Measurements from ENCODE around the gene RASA3.
"Not testable (repeated sequence)": the region's sequence is repeated elsewhere in the genome, so short reads cannot be mapped to it uniquely, and the experiment has no call there.

The RASA3 gene

DNA sequence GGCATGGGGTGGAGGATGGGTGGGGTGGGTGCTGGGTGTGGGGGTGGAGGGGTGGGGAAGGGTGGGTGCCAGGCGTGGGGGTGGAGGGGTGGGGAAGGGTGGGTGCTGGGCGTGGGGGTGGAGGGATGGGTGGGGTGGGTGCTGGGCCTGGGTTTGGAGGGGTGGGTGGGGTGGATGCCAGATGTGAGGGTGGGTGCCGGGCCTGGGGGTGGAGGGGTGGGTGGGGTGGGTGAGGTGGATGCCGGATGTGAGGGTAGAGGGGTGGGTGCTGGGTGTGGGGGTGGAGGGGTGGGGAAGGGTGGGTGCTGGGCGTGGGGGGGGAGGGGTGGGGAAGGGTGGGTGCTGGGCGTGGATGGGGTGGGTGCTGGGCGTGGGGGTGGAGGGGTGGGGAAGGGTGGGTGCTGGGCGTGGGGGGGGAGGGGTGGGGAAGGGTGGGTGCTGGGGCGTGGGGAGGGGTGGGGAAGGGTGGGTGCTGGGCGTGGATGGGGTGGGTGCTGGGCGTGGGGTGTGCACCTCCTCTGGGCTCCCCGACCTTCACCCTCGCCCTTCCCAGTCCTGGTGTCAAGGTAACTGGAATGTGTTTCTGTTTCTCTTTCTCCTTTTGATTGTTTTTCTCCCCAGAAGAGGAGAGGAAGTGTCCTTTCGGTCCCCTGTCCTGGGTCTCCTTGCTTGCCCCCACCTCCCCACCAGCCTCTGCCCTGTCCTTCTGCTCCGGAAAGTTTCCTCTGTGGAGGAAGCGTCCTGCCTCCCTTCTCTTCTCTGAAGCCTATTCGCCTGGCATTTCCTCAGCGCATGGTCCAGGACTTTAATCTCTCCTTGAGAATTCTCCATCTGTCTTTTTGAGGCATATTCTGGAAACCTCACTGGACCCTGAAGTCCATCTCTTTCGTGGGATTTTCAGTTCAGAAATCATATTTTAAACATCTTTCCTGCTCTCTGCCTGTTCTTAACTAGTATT lies 23.8 kb upstream of the RASA3 start:
- no peak for DNase-seq

DNA sequence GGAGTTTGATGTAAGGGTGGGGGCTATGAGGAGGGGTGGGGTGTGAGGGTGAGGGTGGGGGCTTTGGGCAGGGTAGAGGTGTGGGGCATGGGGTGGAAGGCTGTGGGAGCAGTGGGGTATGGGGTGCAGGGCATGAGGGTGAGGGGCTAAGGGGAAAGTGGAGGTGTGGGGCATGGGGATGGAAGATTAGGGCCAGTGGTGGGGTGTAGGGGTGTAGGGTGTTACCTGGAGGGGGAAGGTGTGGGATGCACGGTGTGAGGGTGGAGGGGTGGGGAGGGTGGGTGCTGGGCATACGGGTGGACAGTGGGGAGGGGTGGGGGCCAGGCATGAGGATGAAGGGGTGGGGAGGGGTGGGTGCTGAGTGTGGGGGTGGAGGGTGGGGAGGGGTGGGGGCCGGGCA lies 22.9 kb upstream of the RASA3 start:
- no peak for DNase-seq

DNA sequence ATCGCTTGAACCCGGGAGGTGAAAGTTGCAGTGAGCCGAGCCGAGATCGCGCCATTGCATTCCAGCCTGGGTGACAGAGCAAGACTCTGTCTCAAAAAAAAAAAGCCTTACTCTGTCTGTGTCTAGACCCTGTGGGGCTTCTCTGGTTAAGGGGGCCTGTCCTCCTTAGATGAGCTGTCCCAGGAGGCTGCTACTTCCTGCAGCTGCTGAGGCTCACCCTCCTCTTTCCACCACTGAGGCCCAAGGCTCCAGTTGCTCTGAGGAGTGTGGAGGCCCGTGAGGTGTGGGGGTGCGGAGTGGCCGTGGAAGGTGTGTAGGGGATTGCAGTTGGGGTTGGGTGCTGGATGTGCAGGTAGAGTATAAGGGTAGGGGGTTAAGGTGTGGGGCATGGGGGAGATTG lies 22.1 kb upstream of the RASA3 start:
- DNase-seq, result no peak

DNA sequence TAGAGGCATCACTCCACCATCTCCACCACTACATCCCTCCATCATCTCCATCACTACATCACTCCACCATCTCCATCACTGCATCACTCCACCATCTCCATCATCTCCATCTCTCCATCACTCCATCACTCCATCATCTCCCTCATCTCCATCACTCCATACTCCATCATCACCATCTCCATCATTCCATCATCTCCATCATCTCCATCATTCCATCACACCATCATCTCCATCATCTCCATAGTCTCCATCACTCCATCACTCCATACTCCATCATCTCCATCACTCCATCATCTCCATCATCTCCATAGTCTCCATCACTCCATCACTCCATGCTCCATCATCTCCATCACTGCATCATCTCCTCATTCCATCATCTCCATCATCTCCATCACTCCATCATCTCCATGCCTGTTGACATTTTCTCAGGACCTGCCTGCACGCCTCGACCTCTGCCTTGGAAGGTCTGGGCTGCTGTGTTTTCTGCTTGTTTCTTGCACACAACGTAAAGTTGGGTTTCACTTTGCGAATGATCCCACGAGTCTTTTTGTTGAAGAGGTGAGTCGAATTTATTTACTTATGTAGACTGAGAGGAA lies 21.2 kb upstream of the RASA3 start:
- no peak for DNase-seq

DNA sequence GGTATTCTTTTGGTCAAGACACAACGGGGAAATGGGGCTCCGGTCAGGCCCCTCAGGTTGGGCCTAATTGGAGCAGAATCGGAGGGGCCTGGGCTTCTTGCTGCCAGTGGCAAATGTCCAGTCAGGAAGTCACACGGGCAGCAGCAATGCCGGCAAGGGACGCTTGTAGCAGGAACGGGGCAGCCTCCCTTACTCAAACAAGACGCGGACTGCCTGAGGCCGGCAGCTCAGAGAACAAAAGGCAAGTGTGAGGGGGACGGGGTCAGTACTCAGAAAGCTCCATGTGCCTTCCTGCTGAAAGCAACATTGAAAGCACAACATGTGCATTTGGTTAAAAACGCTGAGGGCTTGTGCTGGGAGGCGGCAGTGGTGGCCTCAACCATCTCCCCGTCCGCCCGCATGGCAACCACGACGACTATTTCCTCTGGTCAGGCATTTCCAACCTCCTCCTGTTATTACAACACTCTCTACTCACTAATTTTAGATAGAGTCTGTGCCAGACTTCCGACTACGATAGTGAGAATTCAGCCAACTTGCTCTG lies 20.5 kb upstream of the RASA3 start:
- no peak for DNase-seq

DNA sequence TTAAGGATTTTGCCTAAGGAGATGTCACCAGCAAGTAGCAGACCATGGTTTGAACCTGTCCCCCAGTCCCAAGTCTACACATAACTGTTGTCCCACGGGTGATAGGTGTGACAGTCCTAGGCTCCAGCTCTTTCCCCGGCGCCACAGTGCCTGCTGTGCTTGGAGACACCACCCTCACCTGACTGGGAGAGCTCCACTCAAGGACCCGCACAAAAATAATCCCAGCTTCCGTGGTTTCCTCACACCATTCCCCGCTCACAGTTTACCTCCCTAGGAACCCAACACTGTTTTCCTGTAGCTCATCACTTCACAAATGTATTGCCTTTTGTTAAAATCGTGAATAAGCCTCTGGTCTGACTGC lies 19.8 kb upstream of the RASA3 start:
- no peak for DNase-seq

DNA sequence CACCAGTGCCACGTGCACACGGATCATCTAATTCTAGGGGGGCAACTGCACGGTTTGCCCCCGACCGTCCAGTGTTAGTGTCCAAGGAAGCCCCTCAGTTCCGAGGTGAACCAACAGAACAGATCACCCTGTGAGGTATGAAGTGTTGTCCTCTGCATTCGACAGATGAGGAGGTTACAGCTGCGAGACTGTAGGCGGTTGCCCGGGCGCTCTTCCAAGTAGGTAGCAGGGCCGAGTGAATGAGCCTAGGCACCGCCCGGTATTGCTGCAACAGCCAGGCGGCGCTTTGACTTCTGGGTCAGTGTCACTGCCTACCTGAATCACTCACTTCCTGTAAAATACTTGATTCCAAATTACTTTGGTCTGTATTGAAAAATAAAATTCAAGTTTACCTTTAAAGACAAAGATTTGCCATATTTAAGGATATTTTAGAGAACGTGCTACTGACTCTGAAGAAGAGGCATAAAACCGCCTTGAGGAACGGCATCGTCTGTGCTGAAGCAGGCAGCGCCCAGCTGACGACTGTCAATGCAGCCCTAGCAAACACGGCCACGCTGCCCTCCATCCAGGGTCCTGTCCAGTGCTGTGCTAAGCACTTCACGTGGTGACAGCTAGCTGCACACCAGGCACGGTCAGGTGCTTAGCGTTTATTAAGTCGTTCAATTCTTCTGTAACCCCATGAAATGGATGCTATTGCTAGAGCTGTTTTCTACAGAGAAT lies 19.3 kb upstream of the RASA3 start:
- DNase-seq, result peak in 1 of 2 experiments; percentile 11

DNA sequence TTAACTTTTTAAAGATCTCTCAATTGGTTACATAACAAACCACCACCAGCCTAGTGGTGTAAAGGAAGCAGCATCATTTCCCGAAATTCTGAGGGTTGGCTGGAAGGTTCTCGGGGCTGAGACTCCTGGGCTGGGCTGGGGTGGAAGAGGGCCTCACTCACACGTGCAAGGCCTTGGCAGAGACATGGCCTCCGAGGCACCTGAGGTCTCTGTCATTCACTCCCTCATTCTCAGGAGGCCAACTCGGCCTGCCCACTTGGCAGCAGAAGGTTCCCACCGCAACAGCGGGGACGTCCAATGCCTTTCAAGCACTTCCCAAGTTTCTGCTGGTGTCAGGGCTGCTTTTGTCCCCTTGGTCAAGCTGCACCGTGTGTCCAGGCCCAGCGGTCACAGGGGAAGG lies 18.6 kb upstream of the RASA3 start:
- no peak for DNase-seq

DNA sequence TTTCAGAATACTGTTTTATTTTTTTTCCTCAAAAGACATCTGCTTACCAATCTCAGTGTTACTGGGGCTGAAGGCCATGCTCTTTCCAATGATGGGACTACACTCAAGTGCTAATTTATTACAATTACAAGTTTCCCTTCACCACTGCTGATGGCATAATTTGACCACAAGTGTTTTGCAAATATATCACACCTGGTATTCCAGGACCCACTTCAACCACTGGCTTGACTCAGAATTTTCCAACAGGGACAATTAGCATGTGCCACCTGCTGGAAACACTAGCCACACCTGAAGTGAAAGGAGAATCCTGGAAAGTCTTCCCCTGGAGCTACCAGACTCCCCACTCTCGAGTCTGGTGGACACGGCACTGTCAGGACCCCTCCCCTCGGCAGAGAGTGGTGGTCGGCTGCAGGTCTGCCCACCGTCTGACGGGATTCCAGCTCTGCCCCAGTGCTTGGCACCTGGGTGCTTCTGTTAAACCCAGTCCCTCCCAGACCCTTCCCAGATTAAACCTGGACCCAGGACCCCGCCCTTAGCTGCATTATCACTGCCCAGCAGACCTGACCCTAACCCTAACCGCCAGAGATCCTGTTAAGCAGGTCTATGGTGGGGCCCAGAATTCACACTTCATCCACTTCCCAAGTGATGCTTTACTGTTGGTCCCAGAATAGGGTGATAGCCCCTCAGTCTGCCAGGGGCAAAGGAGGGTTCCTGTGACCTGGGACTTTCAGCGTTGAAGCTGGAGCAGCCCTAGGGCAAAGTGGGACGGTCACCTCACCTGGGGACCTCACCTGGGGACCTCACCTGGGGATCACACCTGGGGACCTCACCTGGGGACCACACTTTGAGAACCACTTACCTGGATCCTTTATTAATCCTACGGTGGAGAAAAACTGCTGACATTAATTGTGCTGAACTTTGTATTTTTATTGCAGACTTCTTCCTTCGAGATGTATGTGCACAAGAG lies 17.6 kb upstream of the RASA3 start:
- peak; percentile 35 to 89 for DNase-seq

DNA sequence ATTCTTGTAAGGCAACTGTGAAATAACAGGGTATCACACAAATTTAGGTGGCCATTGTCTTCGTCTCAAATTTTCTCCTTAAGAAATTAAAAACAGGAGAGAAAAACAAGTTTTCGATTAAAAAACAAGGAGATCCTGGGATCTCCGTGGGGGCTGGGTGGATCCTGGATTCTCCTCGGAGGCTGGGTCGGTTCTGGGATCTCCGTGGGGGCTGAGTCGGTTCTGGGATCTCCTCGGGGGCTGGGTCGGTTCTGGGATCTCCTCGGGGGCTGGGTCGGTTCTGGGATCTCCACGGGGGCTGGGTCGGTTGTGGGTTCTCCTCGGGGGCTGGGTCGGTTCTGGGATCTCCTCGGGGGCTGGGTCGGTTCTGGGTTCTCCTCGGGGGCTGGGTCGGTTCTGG lies 16.5 kb upstream of the RASA3 start:
- not testable (repeated sequence) for DNase-seq

DNA sequence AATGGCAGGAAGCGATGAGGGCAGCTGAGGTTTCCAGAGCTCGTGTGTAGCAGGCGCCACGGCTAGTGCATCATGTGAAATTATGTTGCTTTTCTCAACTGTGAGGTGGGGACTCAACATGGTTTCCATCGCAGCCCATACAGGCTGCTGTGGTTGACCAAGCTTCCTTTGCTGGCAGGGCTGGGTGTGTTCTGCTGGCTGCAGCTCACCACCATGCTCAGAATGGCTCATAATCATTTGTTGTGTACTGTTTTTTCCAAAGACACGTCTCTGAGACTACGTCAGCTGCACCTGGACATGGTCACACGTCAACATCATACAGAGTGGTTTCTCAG lies 16.1 kb upstream of the RASA3 start:
- DNase-seq, result no peak

DNA sequence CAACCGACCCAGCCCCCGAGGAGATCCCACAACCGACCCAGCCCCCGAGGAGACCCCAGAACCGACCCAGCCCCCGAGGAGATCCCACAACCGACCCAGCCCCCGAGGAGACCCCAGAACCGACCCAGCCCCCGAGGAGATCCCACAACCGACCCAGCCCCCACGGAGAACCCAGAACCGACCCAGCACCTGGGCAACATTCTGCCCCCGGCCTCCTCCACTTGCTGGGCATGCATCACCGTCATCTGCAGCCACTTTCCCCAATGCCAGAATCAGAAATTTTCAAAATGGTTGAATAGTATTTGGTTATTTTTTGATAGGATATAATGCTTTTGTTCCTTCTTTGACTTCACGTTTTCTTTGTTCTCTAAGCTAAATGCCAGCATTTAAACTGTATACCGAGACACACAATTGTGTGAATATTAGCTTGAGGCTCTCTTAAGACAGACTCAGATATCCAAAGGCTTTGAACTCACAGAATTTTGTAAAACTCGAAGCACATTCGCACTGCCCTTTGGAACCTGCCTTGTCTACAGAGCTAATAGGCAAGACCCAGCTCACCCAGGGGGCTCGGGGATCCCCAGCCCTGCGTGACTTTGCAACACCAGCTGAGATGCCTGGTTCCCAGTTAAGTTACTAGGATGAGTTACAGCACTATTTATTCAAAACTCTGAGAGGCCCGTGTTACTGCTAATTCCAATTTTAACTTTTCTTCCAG lies 15.5 kb upstream of the RASA3 start:
- no peak for DNase-seq

DNA sequence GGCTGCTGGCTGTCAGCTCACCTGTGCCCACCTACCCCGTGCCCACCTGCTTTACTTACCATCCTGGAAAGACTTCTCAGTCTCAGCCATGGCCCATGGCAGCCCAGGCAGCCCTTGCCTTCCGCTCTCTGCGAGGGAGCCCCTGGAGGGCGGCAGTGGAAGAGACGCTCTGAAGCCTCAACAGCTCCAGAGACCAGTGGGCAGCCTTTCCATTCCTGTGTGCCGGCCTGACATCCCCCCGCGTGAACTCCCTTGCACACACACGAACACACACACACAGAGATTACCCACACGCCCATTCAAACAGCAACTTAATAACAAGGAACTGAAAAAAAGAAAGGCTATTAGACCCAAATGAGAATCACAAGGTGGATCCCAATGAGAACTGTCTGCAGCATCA lies 14.2 kb upstream of the RASA3 start:
- no peak for DNase-seq

DNA sequence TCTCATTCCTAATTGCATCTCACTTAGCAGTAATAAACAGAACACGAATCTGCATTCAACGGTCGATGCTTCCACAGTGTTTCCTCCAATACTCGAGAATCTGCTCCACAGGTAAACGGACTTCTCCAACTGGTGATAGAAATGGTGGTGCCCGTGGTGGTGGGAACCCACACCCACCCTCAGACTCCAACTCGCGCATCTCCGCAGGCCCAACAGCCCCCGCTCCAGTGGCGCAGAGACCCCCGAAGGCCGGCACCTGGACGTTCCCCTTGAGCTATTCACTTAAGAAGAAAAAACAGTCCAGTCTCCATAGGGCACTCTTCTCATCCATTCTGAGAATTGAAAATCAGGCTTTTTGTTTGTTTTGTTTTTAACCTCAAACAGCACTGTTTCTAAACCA lies 13.8 kb upstream of the RASA3 start:
- no peak for DNase-seq

DNA sequence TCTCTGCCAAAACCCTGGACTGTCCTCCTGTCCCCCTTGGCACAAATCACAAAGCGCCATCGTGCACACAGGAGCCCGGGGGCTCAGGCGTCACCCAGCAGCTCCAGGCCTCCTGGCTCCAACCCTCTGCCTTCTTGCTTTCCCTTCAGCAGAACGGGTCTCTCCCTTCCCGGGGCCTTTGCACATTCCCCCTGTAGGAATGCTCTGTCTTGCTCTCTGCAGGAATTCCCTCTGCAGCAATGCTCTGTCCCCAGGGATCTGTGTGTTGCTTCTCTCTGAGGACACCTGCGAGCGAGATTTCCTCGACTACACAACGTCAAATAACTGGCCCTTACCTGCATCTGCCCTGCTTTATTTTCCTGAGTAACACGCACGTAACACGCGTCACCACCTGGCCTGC lies 13.3 kb upstream of the RASA3 start:
- no peak for DNase-seq

DNA sequence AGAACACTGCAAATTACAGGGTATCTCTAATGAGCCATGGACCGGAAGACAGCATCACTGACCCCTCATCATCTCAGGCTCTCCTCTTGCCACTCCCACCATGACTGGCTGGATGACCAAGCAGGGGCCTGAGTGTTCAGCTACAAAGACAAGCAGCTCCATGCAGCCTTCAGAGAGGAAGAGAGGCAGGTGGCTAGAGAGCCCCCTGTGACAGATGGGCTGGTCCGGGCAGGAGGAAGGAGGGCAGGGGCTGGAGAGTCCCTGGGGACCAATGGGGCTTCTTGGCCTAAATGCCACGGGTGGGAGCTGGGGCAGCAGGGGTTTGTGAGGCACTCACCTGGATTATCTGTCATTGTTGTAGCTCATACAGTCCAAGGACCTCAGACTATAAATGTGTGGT lies 12.8 kb upstream of the RASA3 start:
- no peak for DNase-seq

DNA sequence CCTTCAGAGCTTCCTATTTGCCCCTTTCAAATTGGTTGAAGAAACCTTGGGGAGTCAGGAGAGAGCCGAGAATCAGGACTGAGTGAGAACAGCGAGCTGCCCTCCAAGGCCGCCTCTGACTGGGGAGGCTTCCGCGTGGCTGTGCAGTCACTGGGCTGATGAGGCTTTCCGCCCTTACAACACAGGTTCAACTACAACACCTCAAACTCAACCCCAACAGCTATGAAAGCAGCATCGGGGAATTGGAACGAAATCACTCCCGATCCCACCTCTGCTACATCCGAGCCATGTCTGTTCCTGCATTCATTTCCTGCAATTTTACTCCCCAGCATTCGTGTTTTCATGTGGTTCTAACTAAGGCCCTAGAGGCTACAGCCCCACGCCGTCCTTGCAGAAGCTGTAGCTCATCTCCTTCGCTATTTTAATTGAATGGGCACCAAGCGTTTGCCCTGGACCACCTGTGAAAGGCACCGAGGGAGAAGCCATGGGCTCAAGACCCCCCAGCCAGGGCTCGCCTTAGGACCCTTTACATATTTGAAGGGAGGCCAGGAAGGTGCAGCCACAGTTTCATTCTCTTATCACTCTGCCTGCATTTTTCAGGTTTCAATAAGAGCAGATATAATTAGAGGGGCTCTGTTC lies 12.3 kb upstream of the RASA3 start:
- no peak for DNase-seq

DNA sequence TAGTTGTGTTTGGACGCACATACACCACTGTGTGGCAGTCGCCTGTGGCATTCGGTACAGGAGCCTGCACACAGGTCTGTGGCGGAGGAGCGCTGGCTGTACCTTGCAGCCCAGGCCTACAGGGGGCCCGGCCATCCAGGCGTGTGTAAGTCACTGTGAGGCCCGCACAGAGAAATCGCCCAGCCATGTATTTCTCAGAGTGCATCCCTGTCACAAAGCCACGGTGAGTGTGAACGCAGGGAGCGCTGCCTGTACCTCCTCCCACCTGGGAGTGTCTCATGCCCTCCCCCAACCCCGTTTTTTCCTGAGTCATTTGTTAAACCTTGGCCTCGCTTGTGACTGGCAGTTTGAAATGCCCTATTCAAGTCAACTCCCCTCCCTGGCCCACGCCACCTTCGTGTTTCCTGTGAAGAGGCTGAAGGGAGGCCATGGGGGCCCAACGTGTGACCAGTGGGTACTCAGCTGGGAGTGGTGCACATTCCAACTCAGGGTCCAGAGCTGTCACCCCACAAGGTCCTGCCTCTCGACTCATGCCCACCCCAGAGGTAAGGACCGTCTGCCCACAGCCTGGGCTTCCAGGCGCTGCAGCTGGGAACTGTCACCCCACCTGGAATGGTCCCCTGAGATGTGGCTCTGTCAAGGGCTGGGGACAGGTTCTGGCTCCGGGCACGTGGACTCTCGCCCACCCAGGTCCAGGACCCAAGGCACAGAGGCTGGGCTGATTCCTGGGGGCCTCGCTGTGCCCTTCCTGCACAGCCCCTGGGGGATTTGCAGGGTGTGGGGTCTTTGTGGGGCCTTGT lies 11.6 kb upstream of the RASA3 start:
- no peak for DNase-seq

DNA sequence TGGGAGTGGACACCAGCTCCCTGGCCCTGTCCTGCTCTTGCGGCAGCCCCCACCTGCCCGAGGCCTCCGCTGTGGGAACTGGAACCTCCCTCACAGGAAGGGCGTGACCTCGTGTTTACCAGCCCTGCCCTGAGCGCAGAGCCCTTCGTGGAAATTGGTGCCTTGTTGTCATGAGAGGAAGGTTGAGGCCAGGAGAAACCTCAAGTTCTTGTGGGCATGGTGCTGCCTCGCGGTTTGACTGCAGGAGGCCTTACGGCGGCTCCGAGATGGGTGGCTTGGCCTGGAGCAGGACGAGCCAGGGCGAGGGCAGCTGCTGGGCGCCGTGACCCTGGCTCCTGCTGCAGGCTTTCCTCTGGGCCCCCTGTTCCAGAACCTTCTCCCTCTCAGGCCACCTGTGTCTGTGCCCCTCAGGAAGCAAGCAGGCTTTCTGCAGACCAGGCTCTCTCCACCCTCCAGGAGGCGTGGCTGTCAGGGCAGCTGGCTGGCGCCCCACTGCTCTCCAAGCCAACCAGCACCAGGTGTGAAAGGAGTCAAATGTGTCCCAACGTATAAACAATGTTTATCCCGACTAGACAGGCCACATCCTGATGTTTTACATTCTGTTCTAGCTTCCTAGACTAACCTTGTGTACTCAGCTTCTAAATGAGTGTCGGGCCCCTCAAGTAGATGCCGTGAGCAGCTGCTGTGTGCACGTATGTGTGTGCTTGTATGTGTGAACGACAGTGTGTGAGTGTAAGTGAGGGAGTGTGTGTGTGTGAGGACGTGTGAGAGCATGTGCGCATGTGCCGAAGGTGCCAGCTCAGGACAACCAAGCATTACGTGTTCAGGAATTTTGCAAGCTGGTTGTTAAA lies 10.4 kb upstream of the RASA3 start:
- DNase-seq, result peak; percentile 54 to 88

DNA sequence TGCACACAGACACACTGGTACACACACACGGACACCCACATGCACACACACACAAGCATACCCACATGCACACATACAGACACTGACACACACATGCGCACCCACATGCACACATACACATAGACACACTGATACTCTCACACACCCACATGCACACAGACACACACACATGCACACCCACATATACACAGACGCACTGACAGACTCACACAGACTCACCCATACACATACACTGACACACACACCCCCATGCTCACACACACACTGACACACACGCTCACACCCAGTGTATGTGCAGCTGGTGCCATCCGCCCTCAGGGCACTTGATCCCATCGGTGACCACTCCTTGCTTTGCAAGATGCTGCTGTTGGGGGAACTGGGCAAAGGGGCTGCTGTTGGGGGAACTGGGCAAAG lies 9.7 kb upstream of the RASA3 start:
- no peak for DNase-seq

Measured in NCI-H2081 (cell line).